ENCODE data around the gene KLRF2.

Gene KLRF2, protein sequence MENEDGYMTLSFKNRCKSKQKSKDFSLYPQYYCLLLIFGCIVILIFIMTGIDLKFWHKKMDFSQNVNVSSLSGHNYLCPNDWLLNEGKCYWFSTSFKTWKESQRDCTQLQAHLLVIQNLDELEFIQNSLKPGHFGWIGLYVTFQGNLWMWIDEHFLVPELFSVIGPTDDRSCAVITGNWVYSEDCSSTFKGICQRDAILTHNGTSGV

DNA sequence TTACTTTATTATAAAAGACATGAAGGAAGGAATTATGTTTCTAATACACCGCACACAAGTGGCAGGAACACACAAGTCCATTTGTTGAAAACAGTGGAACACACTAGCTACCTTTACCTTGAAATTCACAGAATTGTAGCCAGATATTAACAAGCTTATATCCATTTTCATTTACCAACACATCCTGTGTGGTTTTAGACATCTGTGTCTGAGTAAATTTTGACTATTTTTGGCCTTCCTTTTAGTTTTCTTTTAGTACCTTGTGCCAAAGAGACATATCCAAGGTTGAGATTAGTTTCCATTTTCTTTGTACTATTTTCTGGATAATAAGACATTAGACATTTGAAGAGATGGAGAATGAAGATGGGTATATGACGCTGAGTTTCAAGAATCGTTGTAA lies at the start of gene KLRF2:
KLRF2 (plus strand) TSS at position 244 of the 400 bp plus-strand sequence; CDS start at position 351, 107 bp downstream.
- no peak for DNase-seq (ENCODE audit: extremely low read depth, low read depth)
- TF ChIP-seq, protein P1, sequence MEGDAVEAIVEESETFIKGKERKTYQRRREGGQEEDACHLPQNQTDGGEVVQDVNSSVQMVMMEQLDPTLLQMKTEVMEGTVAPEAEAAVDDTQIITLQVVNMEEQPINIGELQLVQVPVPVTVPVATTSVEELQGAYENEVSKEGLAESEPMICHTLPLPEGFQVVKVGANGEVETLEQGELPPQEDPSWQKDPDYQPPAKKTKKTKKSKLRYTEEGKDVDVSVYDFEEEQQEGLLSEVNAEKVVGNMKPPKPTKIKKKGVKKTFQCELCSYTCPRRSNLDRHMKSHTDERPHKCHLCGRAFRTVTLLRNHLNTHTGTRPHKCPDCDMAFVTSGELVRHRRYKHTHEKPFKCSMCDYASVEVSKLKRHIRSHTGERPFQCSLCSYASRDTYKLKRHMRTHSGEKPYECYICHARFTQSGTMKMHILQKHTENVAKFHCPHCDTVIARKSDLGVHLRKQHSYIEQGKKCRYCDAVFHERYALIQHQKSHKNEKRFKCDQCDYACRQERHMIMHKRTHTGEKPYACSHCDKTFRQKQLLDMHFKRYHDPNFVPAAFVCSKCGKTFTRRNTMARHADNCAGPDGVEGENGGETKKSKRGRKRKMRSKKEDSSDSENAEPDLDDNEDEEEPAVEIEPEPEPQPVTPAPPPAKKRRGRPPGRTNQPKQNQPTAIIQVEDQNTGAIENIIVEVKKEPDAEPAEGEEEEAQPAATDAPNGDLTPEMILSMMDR (IDR thresholded peaks at IDR 0.05; ENCODE audit: low read depth, low read length), result no peak

DNA sequence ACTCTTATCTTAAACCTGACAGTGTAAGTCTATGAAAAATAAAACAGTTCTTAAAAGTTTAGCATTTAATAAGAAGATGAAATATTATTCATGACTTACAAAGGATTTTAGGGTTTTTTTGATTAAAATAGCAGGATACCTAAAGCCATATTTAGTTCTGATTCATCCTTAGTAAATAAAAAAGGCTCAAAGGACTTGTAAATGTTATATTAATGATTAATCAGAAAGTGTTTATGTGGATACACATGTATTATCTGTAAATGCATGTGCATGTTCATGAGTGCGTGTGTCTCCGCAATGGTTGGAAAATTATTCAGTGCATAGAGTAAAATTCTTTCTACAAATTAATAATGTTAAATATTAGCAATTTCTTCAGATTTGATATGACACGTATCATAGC lies 49.6 kb upstream of the KLRF2 start:
- TF ChIP-seq, protein P1 (IDR thresholded peaks at IDR 0.05; ENCODE audit: low read depth, low read length), result no peak
- DNase-seq (ENCODE audit: extremely low read depth, low read depth), result no peak

DNA sequence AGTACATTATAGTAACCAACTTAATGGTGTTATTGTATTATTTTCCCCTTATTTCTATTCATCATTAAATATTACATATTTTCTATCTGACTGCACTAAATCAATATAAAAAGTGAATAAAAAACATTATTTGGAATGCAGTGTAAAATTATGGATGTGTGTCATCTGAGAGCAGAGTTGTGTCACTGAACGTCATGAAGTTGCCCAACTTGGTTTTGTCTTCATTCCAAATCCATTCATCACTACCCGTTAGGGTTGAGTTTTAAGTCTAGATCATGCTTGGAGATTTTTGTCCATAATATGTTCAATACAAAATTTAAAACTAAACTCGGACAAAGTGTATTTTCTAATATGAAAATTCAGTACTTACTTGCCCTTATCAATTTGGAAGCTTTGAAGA lies 37.9 kb upstream of the KLRF2 start:
- DNase-seq (ENCODE audit: extremely low read depth, low read depth), result no peak
- TF ChIP-seq, protein P1 (IDR thresholded peaks at IDR 0.05; ENCODE audit: low read depth, low read length), result no peak

DNA sequence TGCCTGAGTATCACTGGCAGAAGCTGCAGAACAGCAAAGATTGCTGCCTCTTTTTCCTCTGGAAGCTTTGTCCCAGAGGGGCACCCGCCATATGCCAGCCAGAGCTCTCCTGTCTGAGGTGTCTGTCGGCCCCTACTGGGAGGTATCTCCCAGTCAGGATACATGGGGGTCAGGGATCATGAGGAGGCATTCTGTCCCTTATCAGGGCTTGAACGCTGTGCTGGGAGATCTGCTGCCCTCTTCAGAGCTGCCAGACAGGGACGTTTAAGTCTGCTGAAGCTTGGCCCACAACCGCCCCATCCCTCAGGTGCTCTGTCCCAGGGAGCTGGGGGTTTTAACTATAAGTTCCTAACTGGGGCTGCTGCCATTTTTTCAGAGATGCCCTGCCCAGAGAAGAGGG lies 32.4 kb upstream of the KLRF2 start:
- TF ChIP-seq, protein P1 (IDR thresholded peaks at IDR 0.05; ENCODE audit: low read depth, low read length), result no peak
- no peak for DNase-seq (ENCODE audit: extremely low read depth, low read depth)

DNA sequence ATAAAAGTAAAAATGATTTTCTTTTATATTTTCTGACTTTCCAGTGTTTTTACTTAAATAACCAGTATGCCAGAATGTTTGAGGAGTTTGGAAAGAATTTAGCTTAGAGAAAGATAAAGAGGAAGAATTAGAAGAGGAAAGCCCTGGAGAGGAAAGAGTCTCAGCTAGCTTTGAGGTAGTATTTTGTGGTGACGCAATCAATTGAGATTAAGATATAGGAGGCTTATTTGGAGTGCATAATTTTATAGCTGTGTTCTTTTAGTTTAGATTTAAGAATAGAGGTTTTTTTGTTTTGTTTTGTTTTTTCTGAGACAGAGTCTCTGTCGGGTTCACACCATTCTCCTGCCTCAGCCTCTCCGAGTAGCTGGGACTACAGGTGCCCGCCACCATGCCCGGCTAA lies 30.2 kb upstream of the KLRF2 start:
- no peak for DNase-seq (ENCODE audit: extremely low read depth, low read depth)
- TF ChIP-seq, protein P1 (IDR thresholded peaks at IDR 0.05; ENCODE audit: low read depth, low read length), result no peak

DNA sequence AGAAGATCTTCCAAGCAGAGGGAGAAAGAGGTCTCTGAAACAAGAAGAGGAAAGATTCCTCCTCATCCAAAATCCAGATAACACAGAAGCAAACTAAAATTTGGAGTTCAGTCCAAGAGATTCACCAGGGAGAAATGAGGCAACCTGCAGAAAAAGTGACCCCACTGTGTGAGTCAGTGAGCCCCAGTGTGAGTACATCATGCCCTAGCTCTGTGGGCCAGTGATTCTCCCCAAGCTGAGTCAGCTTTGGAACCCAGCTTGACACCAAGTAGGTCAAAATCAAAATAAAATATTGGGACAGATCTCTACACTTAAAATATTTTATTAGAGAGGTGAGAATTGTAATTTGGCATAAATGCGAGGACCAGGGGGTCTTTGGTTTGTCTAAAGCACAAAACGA lies 29.4 kb upstream of the KLRF2 start:
- DNase-seq (ENCODE audit: extremely low read depth, low read depth), result no peak
- TF ChIP-seq, protein P1 (IDR thresholded peaks at IDR 0.05; ENCODE audit: low read depth, low read length), result no peak

DNA sequence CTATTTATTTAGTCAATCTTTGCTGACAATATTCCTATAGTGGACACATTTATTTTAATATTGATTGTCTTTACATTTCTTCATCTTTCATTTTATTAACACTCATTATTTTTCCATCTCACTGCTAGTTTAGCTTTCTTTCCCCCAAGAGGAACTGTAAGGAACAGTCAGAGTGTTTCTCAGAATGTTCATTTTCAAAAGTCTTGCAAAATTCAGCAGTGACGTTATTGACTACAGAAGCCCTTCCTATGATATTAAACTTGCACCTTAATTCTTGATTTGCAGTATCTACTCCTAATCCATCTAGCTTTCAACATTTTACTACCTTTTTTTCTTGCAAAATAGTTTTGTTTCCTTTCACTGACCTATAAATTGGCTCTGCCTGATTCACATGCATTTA lies 25.1 kb upstream of the KLRF2 start:
- DNase-seq (ENCODE audit: extremely low read depth, low read depth), result no peak
- TF ChIP-seq, protein P1 (IDR thresholded peaks at IDR 0.05; ENCODE audit: low read depth, low read length), result no peak
